Keratinocyte (primary cell): ENCODE measurements around the gene NME7. TPM values are rescaled to one million over a fixed set of nuclear protein-coding genes. Genes with fewer than 3 reads are reported as not detected.

Experiments
- DNase-seq: peaks from one replicate; pipeline ENCODE4 v3.0.0-alpha.2; 2011; ENCODE audit warnings: low read depth, missing footprints, low spot score
- FAIRE-seq: peaks from 2 replicates; lab custom pipeline; 2011; peaks lifted over from hg19 to GRCh38; lab: Jason Lieb, UNC
- H2AFZ ChIP-seq: 2 replicates; pipeline ENCODE4 v1.6.0; 2012; ENCODE audit warnings: low read length, control low read depth, inconsistent platforms; ENCODE audit not compliant: control insufficient read depth
- H3K27ac ChIP-seq: 2 replicates; pipeline ENCODE4 v1.5.1; 2011; ENCODE audit warnings: low read length; ENCODE audit not compliant: control insufficient read depth, insufficient read depth
- H3K27me3 ChIP-seq: 3 replicates; pipeline ENCODE4 v1.6.0; 2011; ENCODE audit warnings: low read length; ENCODE audit not compliant: control insufficient read depth, insufficient read depth; ENCODE audit errors: extremely low read depth
- H3K36me3 ChIP-seq, 2 experiments: 2 replicates in 1 of 2; 3 replicates in 1 of 2; pipeline ENCODE4 v1.5.1; 2011; ENCODE audit warnings: low read length in 2 of 2, mild to moderate bottlenecking in 1 of 2; ENCODE audit not compliant: control insufficient read depth in 2 of 2, insufficient read depth in 2 of 2; ENCODE audit errors: extremely low read depth in 1 of 2
- H3K4me1 ChIP-seq: 3 replicates; pipeline ENCODE4 v1.5.1; 2011; ENCODE audit warnings: low read length; ENCODE audit not compliant: control insufficient read depth, insufficient read depth; ENCODE audit errors: extremely low read depth
- H3K4me2 ChIP-seq: 3 replicates; pipeline ENCODE4 v1.6.0; 2011; ENCODE audit warnings: low read depth, low read length; ENCODE audit not compliant: control insufficient read depth, insufficient read depth; ENCODE audit errors: extremely low read depth
- H3K4me3 ChIP-seq, 3 experiments: fragments of 200-600 bp in 1 of 3; sonication (generic) in 1 of 3; 2 replicates in 2 of 3; 3 replicates in 1 of 3; pipeline ENCODE4 v1.5.1; 2011 to 2016; ENCODE audit warnings: low read length in 3 of 3, mild to moderate bottlenecking in 3 of 3, control low read depth in 2 of 3, inconsistent platforms in 1 of 3, low read depth in 1 of 3, mixed read lengths in 1 of 3, mixed run types in 1 of 3, moderate library complexity in 1 of 3; ENCODE audit not compliant: control insufficient read depth in 2 of 3, insufficient read depth in 2 of 3; ENCODE audit errors: extremely low read depth in 1 of 3
- H3K79me2 ChIP-seq: 2 replicates; pipeline ENCODE4 v1.6.0; 2012; ENCODE audit warnings: low read length; ENCODE audit not compliant: control insufficient read depth, insufficient read depth
- H3K9ac ChIP-seq: 3 replicates; pipeline ENCODE4 v1.6.0; 2011; ENCODE audit warnings: low read length; ENCODE audit not compliant: control insufficient read depth, insufficient read depth; ENCODE audit errors: extremely low read depth
- H3K9me1 ChIP-seq: 3 replicates; pipeline ENCODE4 v1.6.0; 2011; ENCODE audit warnings: low read length; ENCODE audit not compliant: control insufficient read depth, insufficient read depth; ENCODE audit errors: extremely low read depth
- H3K9me3 ChIP-seq: 2 replicates; pipeline ENCODE4 v1.5.1; 2012; ENCODE audit warnings: low read depth, low read length; ENCODE audit not compliant: control insufficient read depth
- H4K20me1 ChIP-seq: 3 replicates; pipeline ENCODE4 v1.6.0; 2011; ENCODE audit warnings: low read length; ENCODE audit not compliant: control insufficient read depth, insufficient read depth; ENCODE audit errors: extremely low read depth
- CTCF ChIP-seq, 3 experiments: IDR thresholded peaks in 1 of 3; conservative IDR thresholded peaks in 1 of 3; optimal IDR thresholded peaks in 1 of 3; 2 replicates in 2 of 3; 3 replicates in 1 of 3; pipeline versions ENCODE3 to v1.5.1; 2011; ENCODE audit warnings: low read length in 3 of 3, mild to moderate bottlenecking in 3 of 3, moderate library complexity in 2 of 3, control low read depth in 1 of 3, inconsistent platforms in 1 of 3; ENCODE audit not compliant: insufficient read depth in 2 of 3; ENCODE audit errors: extremely low read depth in 1 of 3
- EZH2 ChIP-seq: IDR thresholded peaks from one replicate; pipeline ENCODE4 v1.6.1; 2012; ENCODE audit warnings: inconsistent platforms, mild to moderate bottlenecking, low read length, moderate library complexity
- dilution Hi-C: fragments of 300-500 bp; cut with MboI; formaldehyde crosslinking; loops from one replicate; pipeline ENCODE4 v1.7.0; 2020; ENCODE audit warnings: low sequenced_read_pairs; ENCODE audit not compliant: extremely low pct_ligation_motif_present
- polyA plus RNA-seq, 5 experiments: library from polyadenylated mRNA; depleted of rRNA in 3 of 5; stranded (reverse) in 3 of 5; stranded (forward) in 1 of 5; unstranded in 1 of 5; fragments of >200 nt; gene quantifications; 1 replicate in 1 of 5; 2 replicates in 3 of 5; 3 replicates in 1 of 5; pipeline versions ENCODE4 v1.2.1 to v1.2.3, GENCODE V29; 2011 to 2012; ENCODE audit warnings: missing spikeins in 2 of 5, low read depth in 1 of 5, low replicate concordance in 1 of 5

The NME7 gene
- polyA plus RNA-seq, 1 donor (not counting 4 experiments of a cell fraction or from before 2014, with no cell fraction given), result 52.9 TPM

DNA sequence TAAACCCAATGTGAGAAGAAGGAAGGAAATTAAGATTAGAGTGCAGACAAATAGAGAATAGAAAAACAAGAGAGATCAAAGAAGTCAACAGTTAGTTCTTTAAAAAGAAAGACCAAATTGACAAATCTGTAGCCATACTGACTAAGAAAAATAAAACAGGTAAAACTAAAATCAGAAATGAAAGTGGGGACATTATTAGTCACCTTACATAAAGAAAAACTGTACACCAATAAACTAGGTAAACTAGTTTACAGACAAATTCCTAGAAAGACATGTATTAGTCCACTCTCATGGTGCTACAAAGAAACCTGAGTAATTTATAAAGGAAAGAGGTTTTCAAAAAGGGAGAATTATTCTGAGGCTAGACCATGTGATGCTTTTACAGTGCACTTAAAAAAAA lies 22.7 kb upstream of the NME7 start:
- no peaks in the 10 kb centered on the region for H3K27me3 ChIP-seq
- H3K9me1 ChIP-seq, result no peaks in the 10 kb centered on the region
- H3K4me3 ChIP-seq, result no peak overlapping the region
- dilution Hi-C loops, result no loop called here
- H3K4me2 ChIP-seq, result no peak overlapping the region
- H3K79me2 ChIP-seq, result no peaks in the 10 kb centered on the region
- FAIRE-seq (no peak), DNase-seq (no peak)
- peaks cover 9 to 31% of the 10 kb centered on the region in 2 experiments for H3K36me3 ChIP-seq
- H3K27ac ChIP-seq, result no peak overlapping the region
- H2AFZ ChIP-seq, result no peak overlapping the region
- H4K20me1 ChIP-seq, result no peaks in the 10 kb centered on the region
- H3K4me1 ChIP-seq, result no peaks in the 10 kb centered on the region
- H3K9me3 ChIP-seq, result no peaks in the 10 kb centered on the region
- TF ChIP-seq EZH2, result no peak
- TF ChIP-seq CTCF (optimal IDR thresholded peaks at IDR 0.05 in 1 of 3, IDR thresholded peaks at IDR 0.05 in 1 of 3, conservative IDR thresholded peaks at IDR 0.05 in 1 of 3; ENCODE audit: extremely low read depth in 1 of 3, insufficient read depth in 2 of 3, low read length in 3 of 3), result no peak
- no peak overlapping the region for H3K9ac ChIP-seq

DNA sequence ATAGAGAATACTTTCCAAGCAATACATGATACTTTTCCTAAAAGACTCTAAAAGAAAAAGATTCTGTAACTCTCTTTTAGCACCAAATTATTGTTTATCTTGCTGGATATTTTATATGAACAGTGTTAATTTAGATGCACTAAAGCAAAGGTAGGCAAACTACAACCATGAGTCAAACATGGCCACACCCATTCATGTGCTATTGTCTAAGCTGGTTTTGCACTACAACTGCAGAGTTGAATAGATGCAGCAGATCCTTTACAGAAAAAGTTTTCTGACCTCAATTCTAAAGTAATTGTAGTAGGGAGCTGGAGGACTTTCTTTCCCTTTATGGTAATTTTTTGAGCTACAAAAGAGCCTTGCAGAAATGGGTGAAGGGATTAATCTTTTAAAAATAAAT lies 19.8 kb upstream of the NME7 start:
- DNase-seq, result no peak
- dilution Hi-C loops, result no loop called here
- no peaks in the 10 kb centered on the region for H3K4me1 ChIP-seq
- no peak overlapping the region for H3K4me2 ChIP-seq
- no peak overlapping the region for H3K9ac ChIP-seq
- FAIRE-seq, result no peak
- H4K20me1 ChIP-seq, result no peaks in the 10 kb centered on the region
- no peak overlapping the region for H2AFZ ChIP-seq
- no peaks in the 10 kb centered on the region for H3K79me2 ChIP-seq
- H3K9me1 ChIP-seq, result no peaks in the 10 kb centered on the region
- H3K27ac ChIP-seq, result no peak overlapping the region
- TF ChIP-seq CTCF (optimal IDR thresholded peaks at IDR 0.05 in 1 of 3, IDR thresholded peaks at IDR 0.05 in 1 of 3, conservative IDR thresholded peaks at IDR 0.05 in 1 of 3; ENCODE audit: extremely low read depth in 1 of 3, insufficient read depth in 2 of 3, low read length in 3 of 3), result no peak
- no peak for TF ChIP-seq EZH2
- H3K27me3 ChIP-seq, result no peaks in the 10 kb centered on the region
- no peak overlapping the region for H3K4me3 ChIP-seq
- H3K9me3 ChIP-seq, result no peaks in the 10 kb centered on the region
- H3K36me3 ChIP-seq, result peaks cover 19 to 27% of the 10 kb centered on the region in 2 experiments
